ENCODE data around the gene SLC17A5.

SLC17A5 gene

DNA sequence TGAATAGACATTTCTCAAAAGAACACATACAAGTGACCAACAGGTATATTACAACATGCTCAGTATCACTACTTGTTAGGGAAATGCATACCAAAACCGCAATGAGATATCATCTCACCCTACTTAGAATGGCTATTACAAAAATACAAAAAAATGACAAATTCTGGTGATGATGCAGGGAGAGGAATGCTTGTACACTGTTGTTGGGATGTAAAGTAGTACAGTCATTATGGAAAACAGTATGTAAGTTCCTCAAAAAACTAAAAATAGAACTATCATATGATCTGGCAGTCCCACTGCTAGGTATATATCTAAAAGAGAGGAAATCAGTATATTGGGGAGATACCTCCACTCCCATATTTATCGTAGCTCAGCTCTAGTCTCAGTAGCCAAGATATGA is 10.9 kb upstream of the SLC17A5 start:
- Histone ChIP-seq H3K9me3 (ENCODE audit: low read length) (no peaks in the 10 kb centered on the region), H3K9me2 (ENCODE audit: low read depth, low read length) (no peaks in the 10 kb centered on the region), H3K4me2 (ENCODE audit: low read length) (no peak overlapping the region), H3K36me3 (ENCODE audit: insufficient read depth, low read length) (no peaks in the 10 kb centered on the region), H3K4me3 (ENCODE audit: low read depth, low read length, poor library complexity, severe bottlenecking) (no peak overlapping the region), H3K27me3 (ENCODE audit: insufficient read depth, low read length) (no peaks in the 10 kb centered on the region), H3K9ac (ENCODE audit: low read length) (no peak overlapping the region), H3K4me1 (ENCODE audit: insufficient read depth, low read length, severe bottlenecking) (no peaks in the 10 kb centered on the region), H3F3A (ENCODE audit: insufficient read depth, low read length) (no peaks in the 10 kb centered on the region), H4K20me1 (ENCODE audit: insufficient read depth, low read length) (no peaks in the 10 kb centered on the region), H3K27ac (ENCODE audit: low read depth, low read length, poor library complexity, severe bottlenecking) (no peak overlapping the region), H2AFZ (ENCODE audit: low read length) (no peak overlapping the region), H3K79me2 (ENCODE audit: insufficient read depth, low read length) (no peaks in the 10 kb centered on the region)
- TF ChIP-seq, protein P1, sequence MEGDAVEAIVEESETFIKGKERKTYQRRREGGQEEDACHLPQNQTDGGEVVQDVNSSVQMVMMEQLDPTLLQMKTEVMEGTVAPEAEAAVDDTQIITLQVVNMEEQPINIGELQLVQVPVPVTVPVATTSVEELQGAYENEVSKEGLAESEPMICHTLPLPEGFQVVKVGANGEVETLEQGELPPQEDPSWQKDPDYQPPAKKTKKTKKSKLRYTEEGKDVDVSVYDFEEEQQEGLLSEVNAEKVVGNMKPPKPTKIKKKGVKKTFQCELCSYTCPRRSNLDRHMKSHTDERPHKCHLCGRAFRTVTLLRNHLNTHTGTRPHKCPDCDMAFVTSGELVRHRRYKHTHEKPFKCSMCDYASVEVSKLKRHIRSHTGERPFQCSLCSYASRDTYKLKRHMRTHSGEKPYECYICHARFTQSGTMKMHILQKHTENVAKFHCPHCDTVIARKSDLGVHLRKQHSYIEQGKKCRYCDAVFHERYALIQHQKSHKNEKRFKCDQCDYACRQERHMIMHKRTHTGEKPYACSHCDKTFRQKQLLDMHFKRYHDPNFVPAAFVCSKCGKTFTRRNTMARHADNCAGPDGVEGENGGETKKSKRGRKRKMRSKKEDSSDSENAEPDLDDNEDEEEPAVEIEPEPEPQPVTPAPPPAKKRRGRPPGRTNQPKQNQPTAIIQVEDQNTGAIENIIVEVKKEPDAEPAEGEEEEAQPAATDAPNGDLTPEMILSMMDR (IDR thresholded peaks at IDR 0.05; ENCODE audit: low read length), result no peak
- TF ChIP-seq EZH2 (IDR thresholded peaks at IDR 0.05; ENCODE audit: borderline replicate concordance, low read length), result no peak

DNA sequence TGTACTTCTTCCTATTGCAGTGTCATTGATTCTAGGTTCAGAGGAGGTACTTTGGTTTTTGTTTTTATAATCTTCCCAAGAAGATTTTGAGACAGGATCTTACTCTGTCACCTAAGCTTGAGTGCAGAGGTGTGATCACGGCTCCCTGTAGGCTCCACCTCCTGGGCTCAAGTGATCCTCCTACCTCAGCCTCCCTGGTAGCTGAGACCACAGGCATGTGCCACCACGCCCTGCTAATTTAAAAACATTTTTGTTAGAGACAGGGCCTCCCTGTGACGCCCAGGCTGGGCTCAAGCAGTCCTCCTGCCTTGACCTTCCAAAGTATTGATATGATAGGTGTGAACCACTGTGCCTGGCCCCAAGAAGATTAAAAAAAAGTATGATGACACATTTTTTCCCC is 3.4 kb upstream of the SLC17A5 start:
- H3K27me3 ChIP-seq (ENCODE audit: insufficient read depth, low read length), result no peaks in the 10 kb centered on the region
- no peaks in the 10 kb centered on the region for H3K9me2 ChIP-seq (ENCODE audit: low read depth, low read length)
- TF ChIP-seq, protein P1 (IDR thresholded peaks at IDR 0.05; ENCODE audit: low read length), result no peak
- no peak for TF ChIP-seq EZH2 (IDR thresholded peaks at IDR 0.05; ENCODE audit: borderline replicate concordance, low read length)
- H3K9ac ChIP-seq (ENCODE audit: low read length), result no peak overlapping the region
- no peak overlapping the region for H3K27ac ChIP-seq (ENCODE audit: low read depth, low read length, poor library complexity, severe bottlenecking)
- H3F3A ChIP-seq (ENCODE audit: insufficient read depth, low read length), result peaks cover 6% of the 10 kb centered on the region; the same call in 1 of the 2 replicates
- no peaks in the 10 kb centered on the region for H4K20me1 ChIP-seq (ENCODE audit: insufficient read depth, low read length)
- H3K36me3 ChIP-seq (ENCODE audit: insufficient read depth, low read length), result no peaks in the 10 kb centered on the region
- H3K79me2 ChIP-seq (ENCODE audit: insufficient read depth, low read length), result no peaks in the 10 kb centered on the region
- H3K4me1 ChIP-seq (ENCODE audit: insufficient read depth, low read length, severe bottlenecking), result peaks cover 17% of the 10 kb centered on the region
- H2AFZ ChIP-seq (ENCODE audit: low read length), result no peak overlapping the region
- no peak overlapping the region for H3K4me2 ChIP-seq (ENCODE audit: low read length)
- H3K9me3 ChIP-seq (ENCODE audit: low read length), result no peaks in the 10 kb centered on the region
- no peak overlapping the region for H3K4me3 ChIP-seq (ENCODE audit: low read depth, low read length, poor library complexity, severe bottlenecking)

DNA sequence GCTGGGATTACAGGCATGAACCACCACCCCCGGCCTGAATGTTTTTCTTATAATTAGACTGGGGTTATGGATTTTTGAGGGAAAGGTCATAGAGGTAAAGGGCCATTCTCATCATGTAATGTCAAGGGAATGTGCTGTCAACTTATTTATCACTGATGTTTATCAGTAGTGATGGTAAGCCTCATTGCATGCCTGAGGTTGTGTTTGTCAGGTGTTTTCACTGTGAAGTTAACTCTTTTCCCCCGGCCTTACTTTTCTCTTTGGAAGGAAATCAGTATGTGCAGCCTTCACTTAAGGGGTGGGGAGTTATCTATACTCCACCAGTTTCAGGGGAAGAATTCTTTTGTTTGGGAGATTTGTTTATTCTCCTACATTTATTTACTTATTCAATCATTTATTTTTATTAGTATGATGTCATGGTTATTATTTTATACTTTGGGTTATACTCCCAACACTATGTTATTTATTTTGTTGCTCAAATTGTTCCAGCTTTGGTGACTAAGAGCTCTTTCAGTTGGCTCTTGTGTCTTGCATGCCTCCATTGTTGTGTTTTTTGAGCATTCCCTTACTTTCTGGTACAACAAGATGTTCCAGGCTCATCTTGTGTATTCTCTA is 2.8 kb upstream of the SLC17A5 start:
- H3K4me1 ChIP-seq (ENCODE audit: insufficient read depth, low read length, severe bottlenecking), result peaks cover 20% of the 10 kb centered on the region
- H2AFZ ChIP-seq (ENCODE audit: low read length), result no peak overlapping the region
- H4K20me1 ChIP-seq (ENCODE audit: insufficient read depth, low read length), result no peaks in the 10 kb centered on the region
- H3K79me2 ChIP-seq (ENCODE audit: insufficient read depth, low read length), result no peaks in the 10 kb centered on the region
- H3K4me3 ChIP-seq (ENCODE audit: low read depth, low read length, poor library complexity, severe bottlenecking), result no peak overlapping the region
- no peak overlapping the region for H3K9ac ChIP-seq (ENCODE audit: low read length)
- no peak for TF ChIP-seq EZH2 (IDR thresholded peaks at IDR 0.05; ENCODE audit: borderline replicate concordance, low read length)
- TF ChIP-seq, protein P1 (IDR thresholded peaks at IDR 0.05; ENCODE audit: low read length), result no peak
- H3F3A ChIP-seq (ENCODE audit: insufficient read depth, low read length), result peaks cover 6% of the 10 kb centered on the region; the same call in 1 of the 2 replicates
- H3K9me2 ChIP-seq (ENCODE audit: low read depth, low read length), result no peaks in the 10 kb centered on the region
- H3K27me3 ChIP-seq (ENCODE audit: insufficient read depth, low read length), result no peaks in the 10 kb centered on the region
- H3K4me2 ChIP-seq (ENCODE audit: low read length), result no peak overlapping the region
- H3K9me3 ChIP-seq (ENCODE audit: low read length), result no peaks in the 10 kb centered on the region
- H3K36me3 ChIP-seq (ENCODE audit: insufficient read depth, low read length), result no peaks in the 10 kb centered on the region
- H3K27ac ChIP-seq (ENCODE audit: low read depth, low read length, poor library complexity, severe bottlenecking), result no peak overlapping the region

Data from OCI-LY1 (cell line).